ENCODE data around the gene TUBB6. TPM values are rescaled to one million over a fixed set of nuclear protein-coding genes. Genes with fewer than 3 reads are reported as not detected.

The TUBB6 gene
- total and polyA plus RNA-seq, 2 of the 8 experiments (the other 6 are each of a cell fraction or from before 2014, with no cell fraction given) = 126 to 223 TPM

- Histone ChIP-seq H3K56ac (replicated peaks; ENCODE audit: insufficient read length, low read depth, low read length) (no peak overlapping the region), H3K18ac (ENCODE audit: extremely low read depth, low read length) (peak overlapping the region; percentile 81), H3K4me2 (ENCODE audit: insufficient read depth in 1 of 2, low read depth in 2 of 2, low read length in 2 of 2) (peak overlapping the region; percentile 21 to 28; a peak in 3 of 4 replicates), H3K4ac (replicated peaks; ENCODE audit: insufficient read length, low read depth, low read length) (no peak overlapping the region), H3K23ac (ENCODE audit: insufficient read length) (no peak overlapping the region), H3K79me2 (ENCODE audit: control insufficient read depth in 1 of 2, insufficient read depth in 2 of 2, low read length in 2 of 2) (no peaks in the 10 kb centered on the region), H4K91ac (replicated peaks; ENCODE audit: insufficient read length, low read length) (peak overlapping the region; percentile 22), H3K36me3 (ENCODE audit: control insufficient read depth in 2 of 4, insufficient read depth in 4 of 4, low read length in 3 of 4) (peaks cover 3 to 10% (median 7%) of the 10 kb centered on the region in 4 experiments; a peak in 5 of 8 replicates), H2AFZ (ENCODE audit: low read length) (no peak overlapping the region), H3K27me3 (replicated peaks in 1 of 4; ENCODE audit: control insufficient read depth in 3 of 4, extremely low read depth in 1 of 4, insufficient read depth in 3 of 4, low read length in 3 of 4) (no peaks in the 10 kb centered on the region), H3K4me1 (replicated peaks in 1 of 4; ENCODE audit: control insufficient read depth in 3 of 4, insufficient read depth in 4 of 4, low read length in 3 of 4) (peaks cover 15 to 41% (median 38%) of the 10 kb centered on the region in 4 experiments), H3K9me3 (ENCODE audit: insufficient read depth in 2 of 2, low read depth in 1 of 2, low read length in 1 of 2) (no peaks in the 10 kb centered on the region), H2BK15ac (ENCODE audit: low read length) (no peak overlapping the region), H3K14ac (ENCODE audit: insufficient read length) (no peak overlapping the region), H3K9ac (replicated peaks in 1 of 4; ENCODE audit: extremely low read depth in 1 of 4, low read depth in 3 of 4, low read length in 3 of 4) (no peak overlapping the region), H2BK12ac (ENCODE audit: low read depth, low read length) (peak overlapping the region; percentile 97), H2BK120ac (replicated peaks; ENCODE audit: low read depth, low read length) (no peak overlapping the region), H2BK20ac (ENCODE audit: low read length) (0 out of 2 replicates have a peak overlapping the region, but pooled peaks have one; percentile 7), H3K4me3 (ENCODE audit: extremely low read depth in 1 of 4, insufficient read depth in 2 of 4, low read depth in 3 of 4, low read length in 4 of 4) (no peak overlapping the region), H2AK5ac (ENCODE audit: low read depth, low read length) (no peak overlapping the region), H3K27ac (ENCODE audit: low read depth, low read length) (no peak overlapping the region), H4K5ac (ENCODE audit: insufficient read length, low read depth, low read length) (peak overlapping the region; percentile 67), H3K23me2 (ENCODE audit: low read depth, low read length) (no peaks in the 10 kb centered on the region), H4K20me1 (replicated peaks in 1 of 2; ENCODE audit: control insufficient read depth in 1 of 2, insufficient read depth in 2 of 2, low read length in 2 of 2) (no peaks in the 10 kb centered on the region), H2BK5ac (ENCODE audit: low read depth, low read length) (peak overlapping the region; percentile 72; the same call in 1 of the 2 replicates), H4K8ac (ENCODE audit: extremely low read depth, insufficient read depth, low read length) (no peak overlapping the region; the same call in 1 of the 2 replicates), H3K79me1 (ENCODE audit: low read depth, low read length) (no peaks in the 10 kb centered on the region)
- FAIRE-seq (no peak), DNase-seq (ENCODE audit: low read depth in 1 of 2, low spot score in 2 of 2) (no peak)
- 85% methylated on average over 2 of the region's 2 CpGs; no CpG with 5 or more reads in 1 of the 2 experiments for WGBS, 2 experiments (ENCODE audit: extremely low coverage in 1 of 2, insufficient coverage in 1 of 2, insufficient read length in 1 of 2, insufficient replicate concordance in 2 of 2, low coverage in 1 of 2, low lambda C conversion rate in 2 of 2, missing lambda C conversion rate in 1 of 2)
- ChIA-PET POLR2A (ENCODE audit: partially characterized antibody) (interaction anchor here (0.6 to 2.1 kb wide), 8 partner anchors 10 to 98 kb away, joined by 3 to 6 read pairs (median 4); partner anchors contain the start of gene AFG3L2), CTCF (ENCODE audit: partially characterized antibody) (interaction anchor here (0.7 to 1.7 kb wide), 6 partner anchors 8 to 103 kb away, joined by 3 to 6 read pairs (median 4); no protein-coding TSS in a partner anchor)
- TF ChIP-seq CBX5 (IDR thresholded peaks at IDR 0.05; ENCODE audit: low read depth, low read length) = no peak
- no peak for TF ChIP-seq FOSL1 (IDR thresholded peaks at IDR 0.05; ENCODE audit: insufficient read depth, low read depth, low read length)
- TF ChIP-seq PHF8 (conservative IDR thresholded peaks at IDR 0.05; ENCODE audit: low read depth, low read length) = no peak
- no peak for TF ChIP-seq CBX8 (IDR thresholded peaks at IDR 0.05; ENCODE audit: borderline replicate concordance, low read depth, low read length)
- TF ChIP-seq CTCF (IDR thresholded peaks at IDR 0.05; ENCODE audit: control extremely low read depth in 1 of 3, insufficient read depth in 1 of 3, low read depth in 1 of 3, low read length in 3 of 3) = no peak
- TF ChIP-seq SIX5 (IDR thresholded peaks at IDR 0.05; ENCODE audit: low read depth, low read length) = no peak
- 0 out of 2 replicates have a peak, but pooled peaks have one; percentile 12 for TF ChIP-seq SP1 (IDR thresholded peaks at IDR 0.05; ENCODE audit: low read depth, low read length)
- TF ChIP-seq CHD2 (IDR thresholded peaks at IDR 0.05; ENCODE audit: low read length) = no peak
- TF ChIP-seq ZNF274 (IDR thresholded peaks at IDR 0.05; ENCODE audit: borderline replicate concordance, extremely low read depth, low read length) = no peak
- TF ChIP-seq JUN (IDR thresholded peaks at IDR 0.05; ENCODE audit: low read depth, low read length) = no peak
- peak; percentile 78 for TF ChIP-seq TEAD4 (IDR thresholded peaks at IDR 0.05; ENCODE audit: low read depth, low read length)
- TF ChIP-seq SP2 (IDR thresholded peaks at IDR 0.05; ENCODE audit: low read length) = no peak
Measured at GRCh38 chr18:12338382-12338781, 30.3 kb downstream of the TUBB6 start.

All from H1 (cell line).